Hepatocyte (in vitro differentiated cells): Measurements from ENCODE around the gene RTRAF. TPM values are rescaled to one million over a fixed set of nuclear protein-coding genes. Genes with fewer than 3 reads are reported as not detected.

ENCODE experiments used
- DNase-seq: peaks from one replicate; pipeline ENCODE4 v3.0.0-alpha.2; 2016; ENCODE audit warnings: low spot score
- H2AFZ ChIP-seq: fragments of 200-600 bp; sonication (generic); 2 replicates; pipeline ENCODE4 v1.6.0; 2016; ENCODE audit warnings: antibody characterized with exemption, mild to moderate bottlenecking
- H3K27ac ChIP-seq: fragments of 200-600 bp; sonication (generic); 2 replicates; pipeline ENCODE4 v1.5.1; 2016; ENCODE audit warnings: mild to moderate bottlenecking
- H3K27me3 ChIP-seq: fragments of 200-600 bp; sonication (generic); 2 replicates; pipeline ENCODE4 v1.6.1; 2016
- H3K36me3 ChIP-seq: fragments of 200-600 bp; sonication (generic); replicated peaks from 2 replicates; pipeline ENCODE4 v1.5.1; 2016; ENCODE audit warnings: low read depth; ENCODE audit not compliant: insufficient read depth
- H3K4me1 ChIP-seq: fragments of 200-600 bp; sonication (generic); 2 replicates; pipeline ENCODE4 v1.5.1; 2016; ENCODE audit warnings: mild to moderate bottlenecking, moderate library complexity; ENCODE audit not compliant: insufficient read depth
- H3K4me2 ChIP-seq: fragments of 200-600 bp; sonication (generic); 2 replicates; pipeline ENCODE4 v1.6.0; 2016
- H3K4me3 ChIP-seq: fragments of 200-600 bp; sonication (generic); 2 replicates; pipeline ENCODE4 v1.5.1; 2016; ENCODE audit warnings: mild to moderate bottlenecking
- H3K79me2 ChIP-seq: fragments of 200-600 bp; sonication (generic); 2 replicates; pipeline ENCODE4 v1.6.0; 2017; ENCODE audit warnings: mild to moderate bottlenecking
- H3K9me2 ChIP-seq: fragments of 200-600 bp; sonication (generic); replicated peaks from 2 replicates; pipeline ENCODE4 v1.6.0; 2017; ENCODE audit warnings: mild to moderate bottlenecking; ENCODE audit not compliant: insufficient read depth
- H3K9me3 ChIP-seq: fragments of 200-600 bp; sonication (generic); 2 replicates; pipeline ENCODE4 v1.5.1; 2016; ENCODE audit warnings: low read depth, mild to moderate bottlenecking
- H4K20me1 ChIP-seq: fragments of 200-600 bp; sonication (generic); 2 replicates; pipeline ENCODE4 v1.6.0; 2016; ENCODE audit warnings: mild to moderate bottlenecking; ENCODE audit not compliant: insufficient read depth, poor library complexity, severe bottlenecking
- CTCF ChIP-seq: fragments of 200-600 bp; sonication (generic); IDR thresholded peaks from 2 replicates; pipeline ENCODE4 v1.5.1; 2016; ENCODE audit warnings: antibody characterized with exemption, mild to moderate bottlenecking; ENCODE audit not compliant: poor library complexity
- EZH2 ChIP-seq: fragments of 200-600 bp; sonication (generic); IDR thresholded peaks from 2 replicates; pipeline ENCODE4 v1.6.1; 2016; ENCODE audit warnings: antibody characterized with exemption, mild to moderate bottlenecking, borderline replicate concordance
- EZH2phosphoT487 ChIP-seq: fragments of 200-600 bp; sonication (generic); IDR thresholded peaks from one replicate; pipeline ENCODE4 v1.6.1; 2018; ENCODE audit warnings: antibody characterized with exemption, mild to moderate bottlenecking, low read depth, moderate library complexity; ENCODE audit not compliant: unreplicated experiment, severe bottlenecking
- WGBS: methylation state at CpG from one replicate; pipeline ENCODE4 v1.1.6; 2016; ENCODE audit warnings: low lambda C conversion rate; ENCODE audit errors: missing lambda C conversion rate; 5-methylcytosine and 5-hydroxymethylcytosine counted together
- polyA plus RNA-seq: library from polyadenylated mRNA; unstranded; fragments of >200 nt; fragmentation: Nextera tagmentation; extraction: Ambion mirVana; gene quantifications from 2 replicates; pipeline ENCODE4 v1.2.1, GENCODE V29; 2016
- total RNA-seq: library from RNA; depleted of rRNA; stranded (reverse); fragments of >200 nt; gene quantifications from 2 replicates; pipeline ENCODE4 v1.2.3, GENCODE V29; 2014

RTRAF gene
- total RNA-seq (94.7 and 96.8 TPM in 2 replicates), polyA plus RNA-seq (177 and 194 TPM in 2 replicates)

GRCh38 chr14:51989293-51990234, at the start of gene RTRAF:
RTRAF (plus strand) TSS chr14:51989546; CDS start chr14:51989640, 94 bp downstream.
- Histone ChIP-seq H3K79me2 (peaks cover 38% of the 10 kb centered on the region), H3K4me3 (peak within 1 kb of the TSS; percentile 83), H3K9me3 (no peaks in the 10 kb centered on the region), H3K9me2 (no peaks in the 10 kb centered on the region), H3K36me3 (no peaks in the 10 kb centered on the region), H3K4me2 (peak within 1 kb of the TSS; percentile 85), H3K27ac (peak within 1 kb of the TSS; percentile 91), H3K27me3 (no peaks in the 10 kb centered on the region), H3K4me1 (peaks cover 15% of the 10 kb centered on the region), H2AFZ (peak within 1 kb of the TSS; percentile 91), H4K20me1 (peaks cover 4% of the 10 kb centered on the region)
- no peak for TF ChIP-seq CTCF
- TF ChIP-seq EZH2phosphoT487 = no peak
- TF ChIP-seq EZH2 = no peak
- 1% methylated on average over 69 of the region's 72 CpGs for WGBS
- DNase-seq = peak; percentile 96

- Histone ChIP-seq H3K27me3 (no peaks in the 10 kb centered on the region), H3K9me3 (no peaks in the 10 kb centered on the region), H3K9me2 (no peaks in the 10 kb centered on the region), H3K36me3 (no peaks in the 10 kb centered on the region), H3K27ac (peak overlapping the region; percentile 69), H2AFZ (no peak overlapping the region), H3K4me1 (peaks cover 4% of the 10 kb centered on the region), H3K79me2 (no peaks in the 10 kb centered on the region), H3K4me2 (peak overlapping the region; percentile 44), H4K20me1 (no peaks in the 10 kb centered on the region), H3K4me3 (no peak overlapping the region)
- DNase-seq = peak; percentile 25
- WGBS = 60% methylated on average over 10 of the region's 10 CpGs
- TF ChIP-seq CTCF = no peak
- no peak for TF ChIP-seq EZH2
- TF ChIP-seq EZH2phosphoT487 = no peak
Measured at GRCh38 chr14:51939755-51940301, 49.5 kb upstream of the RTRAF start.

- Histone ChIP-seq H4K20me1 (no peaks in the 10 kb centered on the region), H3K79me2 (no peaks in the 10 kb centered on the region)
- 96% methylated on average over 2 of the region's 2 CpGs for WGBS
Measured at GRCh38 chr14:51942971-51943370, 46.4 kb upstream of the RTRAF start.

More at GRCh38 chr14:51942971-51943370, 46.4 kb upstream of the RTRAF start:
- DNase-seq = no peak
- Histone ChIP-seq H3K9me2 (no peaks in the 10 kb centered on the region), H3K4me3 (no peak overlapping the region), H3K4me2 (no peak overlapping the region), H2AFZ (no peak overlapping the region), H3K27ac (no peak overlapping the region), H3K36me3 (no peaks in the 10 kb centered on the region), H3K27me3 (no peaks in the 10 kb centered on the region), H3K4me1 (peaks cover 4% of the 10 kb centered on the region), H3K9me3 (no peaks in the 10 kb centered on the region)
- no peak for TF ChIP-seq EZH2phosphoT487
- no peak for TF ChIP-seq EZH2
- no peak for TF ChIP-seq CTCF
